Measurements from ENCODE around the gene CNBD2.

DNA sequence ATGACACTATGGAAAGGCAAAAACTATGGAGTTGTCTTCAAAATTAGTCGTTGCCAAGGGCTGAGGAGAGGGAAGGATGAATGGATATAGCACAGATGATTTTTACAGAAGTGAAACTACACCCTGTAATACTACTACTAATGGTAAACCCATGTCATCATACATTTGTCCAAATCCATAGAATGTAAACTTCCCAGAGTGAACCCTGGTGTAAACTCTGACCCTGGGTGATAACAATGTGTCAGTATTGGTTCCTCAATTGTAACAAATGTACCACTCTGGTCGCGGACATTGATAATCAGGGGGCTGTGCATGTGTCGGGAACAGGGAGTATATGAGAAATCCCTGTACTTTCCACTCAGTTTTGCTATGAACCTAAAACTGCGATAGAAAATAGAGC is 72.2 kb downstream of the CNBD2 start:
- TF ChIP-seq, protein P1, sequence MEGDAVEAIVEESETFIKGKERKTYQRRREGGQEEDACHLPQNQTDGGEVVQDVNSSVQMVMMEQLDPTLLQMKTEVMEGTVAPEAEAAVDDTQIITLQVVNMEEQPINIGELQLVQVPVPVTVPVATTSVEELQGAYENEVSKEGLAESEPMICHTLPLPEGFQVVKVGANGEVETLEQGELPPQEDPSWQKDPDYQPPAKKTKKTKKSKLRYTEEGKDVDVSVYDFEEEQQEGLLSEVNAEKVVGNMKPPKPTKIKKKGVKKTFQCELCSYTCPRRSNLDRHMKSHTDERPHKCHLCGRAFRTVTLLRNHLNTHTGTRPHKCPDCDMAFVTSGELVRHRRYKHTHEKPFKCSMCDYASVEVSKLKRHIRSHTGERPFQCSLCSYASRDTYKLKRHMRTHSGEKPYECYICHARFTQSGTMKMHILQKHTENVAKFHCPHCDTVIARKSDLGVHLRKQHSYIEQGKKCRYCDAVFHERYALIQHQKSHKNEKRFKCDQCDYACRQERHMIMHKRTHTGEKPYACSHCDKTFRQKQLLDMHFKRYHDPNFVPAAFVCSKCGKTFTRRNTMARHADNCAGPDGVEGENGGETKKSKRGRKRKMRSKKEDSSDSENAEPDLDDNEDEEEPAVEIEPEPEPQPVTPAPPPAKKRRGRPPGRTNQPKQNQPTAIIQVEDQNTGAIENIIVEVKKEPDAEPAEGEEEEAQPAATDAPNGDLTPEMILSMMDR (tag by site-specific recombination; IDR thresholded peaks at IDR 0.05): no peak
- TF ChIP-seq BCL11A (tag by site-specific recombination; IDR thresholded peaks at IDR 0.05; ENCODE audit: low read depth) (no peak), ZNF555 (tag by site-specific recombination; conservative IDR thresholded peaks at IDR 0.05) (no peak), ZNF585B (tag by site-specific recombination; IDR thresholded peaks at IDR 0.05) (no peak), ZNF114 (tag by site-specific recombination; IDR thresholded peaks at IDR 0.05) (no peak), ZNF146 (tag by site-specific recombination; IDR thresholded peaks at IDR 0.05) (no peak), ZNF660 (tag by site-specific recombination; IDR thresholded peaks at IDR 0.05) (no peak), ZNF76 (tag by site-specific recombination; IDR thresholded peaks at IDR 0.05; ENCODE audit: borderline replicate concordance, low read depth) (no peak)
- TF ChIP-seq, protein P2, sequence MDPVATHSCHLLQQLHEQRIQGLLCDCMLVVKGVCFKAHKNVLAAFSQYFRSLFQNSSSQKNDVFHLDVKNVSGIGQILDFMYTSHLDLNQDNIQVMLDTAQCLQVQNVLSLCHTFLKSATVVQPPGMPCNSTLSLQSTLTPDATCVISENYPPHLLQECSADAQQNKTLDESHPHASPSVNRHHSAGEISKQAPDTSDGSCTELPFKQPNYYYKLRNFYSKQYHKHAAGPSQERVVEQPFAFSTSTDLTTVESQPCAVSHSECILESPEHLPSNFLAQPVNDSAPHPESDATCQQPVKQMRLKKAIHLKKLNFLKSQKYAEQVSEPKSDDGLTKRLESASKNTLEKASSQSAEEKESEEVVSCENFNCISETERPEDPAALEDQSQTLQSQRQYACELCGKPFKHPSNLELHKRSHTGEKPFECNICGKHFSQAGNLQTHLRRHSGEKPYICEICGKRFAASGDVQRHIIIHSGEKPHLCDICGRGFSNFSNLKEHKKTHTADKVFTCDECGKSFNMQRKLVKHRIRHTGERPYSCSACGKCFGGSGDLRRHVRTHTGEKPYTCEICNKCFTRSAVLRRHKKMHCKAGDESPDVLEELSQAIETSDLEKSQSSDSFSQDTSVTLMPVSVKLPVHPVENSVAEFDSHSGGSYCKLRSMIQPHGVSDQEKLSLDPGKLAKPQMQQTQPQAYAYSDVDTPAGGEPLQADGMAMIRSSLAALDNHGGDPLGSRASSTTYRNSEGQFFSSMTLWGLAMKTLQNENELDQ (tag by site-specific recombination; IDR thresholded peaks at IDR 0.05; ENCODE audit: low read depth): no peak
